Vagina (tissue), 2 donors: ENCODE data around the gene AJUBA.

Experiments used
- POLR2A ChIP-seq, 2 donors: fragments of 450-650 bp; IDR thresholded peaks; one replicate each; pipeline ENCODE4 v1.6.1; 2017; ENCODE audit warnings: antibody characterized with exemption in 2 of 2, mild to moderate bottlenecking in 2 of 2, moderate library complexity in 2 of 2
- TF ChIP-seq, protein P1 (sequence below), 3 experiments: fragments of 450-650 bp in 2 of 3; fragments of 200-600 bp in 1 of 3; sonication (generic) in 1 of 3; IDR thresholded peaks; one replicate each; pipeline ENCODE4 v1.5.1; 2017 to 2019; ENCODE audit warnings: antibody characterized with exemption in 3 of 3, mild to moderate bottlenecking in 2 of 3, moderate library complexity in 2 of 3

DNA sequence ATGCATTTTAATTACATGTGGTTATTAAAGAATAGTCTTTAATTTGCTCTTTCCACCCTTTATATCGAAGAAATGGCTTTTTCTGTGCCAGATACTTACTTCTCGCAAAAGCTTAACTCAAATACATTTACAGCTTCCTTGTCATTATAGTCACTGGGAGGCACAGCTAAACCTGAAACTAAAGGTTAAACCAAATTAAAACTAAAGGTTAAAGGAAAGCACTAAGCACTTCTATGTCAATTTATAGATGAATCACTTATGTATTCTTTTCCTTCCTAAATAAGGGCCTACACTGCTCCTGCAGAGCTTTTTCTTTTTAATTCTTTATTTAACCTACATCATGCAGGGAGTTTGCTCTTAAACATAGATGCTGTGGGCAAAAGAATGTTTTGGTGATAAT, 18.5 kb upstream of the AJUBA start:
- no peak for TF ChIP-seq POLR2A (IDR thresholded peaks at IDR 0.05)
- TF ChIP-seq, protein P1, sequence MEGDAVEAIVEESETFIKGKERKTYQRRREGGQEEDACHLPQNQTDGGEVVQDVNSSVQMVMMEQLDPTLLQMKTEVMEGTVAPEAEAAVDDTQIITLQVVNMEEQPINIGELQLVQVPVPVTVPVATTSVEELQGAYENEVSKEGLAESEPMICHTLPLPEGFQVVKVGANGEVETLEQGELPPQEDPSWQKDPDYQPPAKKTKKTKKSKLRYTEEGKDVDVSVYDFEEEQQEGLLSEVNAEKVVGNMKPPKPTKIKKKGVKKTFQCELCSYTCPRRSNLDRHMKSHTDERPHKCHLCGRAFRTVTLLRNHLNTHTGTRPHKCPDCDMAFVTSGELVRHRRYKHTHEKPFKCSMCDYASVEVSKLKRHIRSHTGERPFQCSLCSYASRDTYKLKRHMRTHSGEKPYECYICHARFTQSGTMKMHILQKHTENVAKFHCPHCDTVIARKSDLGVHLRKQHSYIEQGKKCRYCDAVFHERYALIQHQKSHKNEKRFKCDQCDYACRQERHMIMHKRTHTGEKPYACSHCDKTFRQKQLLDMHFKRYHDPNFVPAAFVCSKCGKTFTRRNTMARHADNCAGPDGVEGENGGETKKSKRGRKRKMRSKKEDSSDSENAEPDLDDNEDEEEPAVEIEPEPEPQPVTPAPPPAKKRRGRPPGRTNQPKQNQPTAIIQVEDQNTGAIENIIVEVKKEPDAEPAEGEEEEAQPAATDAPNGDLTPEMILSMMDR (IDR thresholded peaks at IDR 0.05): no peak
